ENCODE measurements around the gene GRM5.

- TF ChIP-seq, protein P1, sequence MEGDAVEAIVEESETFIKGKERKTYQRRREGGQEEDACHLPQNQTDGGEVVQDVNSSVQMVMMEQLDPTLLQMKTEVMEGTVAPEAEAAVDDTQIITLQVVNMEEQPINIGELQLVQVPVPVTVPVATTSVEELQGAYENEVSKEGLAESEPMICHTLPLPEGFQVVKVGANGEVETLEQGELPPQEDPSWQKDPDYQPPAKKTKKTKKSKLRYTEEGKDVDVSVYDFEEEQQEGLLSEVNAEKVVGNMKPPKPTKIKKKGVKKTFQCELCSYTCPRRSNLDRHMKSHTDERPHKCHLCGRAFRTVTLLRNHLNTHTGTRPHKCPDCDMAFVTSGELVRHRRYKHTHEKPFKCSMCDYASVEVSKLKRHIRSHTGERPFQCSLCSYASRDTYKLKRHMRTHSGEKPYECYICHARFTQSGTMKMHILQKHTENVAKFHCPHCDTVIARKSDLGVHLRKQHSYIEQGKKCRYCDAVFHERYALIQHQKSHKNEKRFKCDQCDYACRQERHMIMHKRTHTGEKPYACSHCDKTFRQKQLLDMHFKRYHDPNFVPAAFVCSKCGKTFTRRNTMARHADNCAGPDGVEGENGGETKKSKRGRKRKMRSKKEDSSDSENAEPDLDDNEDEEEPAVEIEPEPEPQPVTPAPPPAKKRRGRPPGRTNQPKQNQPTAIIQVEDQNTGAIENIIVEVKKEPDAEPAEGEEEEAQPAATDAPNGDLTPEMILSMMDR (IDR thresholded peaks at IDR 0.05; ENCODE audit: low read length) = no peak
- TF ChIP-seq EZH2 (IDR thresholded peaks at IDR 0.05; ENCODE audit: borderline replicate concordance, low read length) = no peak
Observed at GRCh38 chr11:88651556-88651955, 414.2 kb downstream of the GRM5 start.
